ENCODE data around the gene TMEM234. TPM values are rescaled to one million over a fixed set of nuclear protein-coding genes. Genes with fewer than 3 reads are reported as not detected.

The TMEM234 gene
- total and polyA plus RNA-seq, 2 of the 8 experiments (the other 6 are each of a cell fraction or from before 2014, with no cell fraction given): 8.7 to 8.9 TPM

GRCh38 chr1:32265846-32266245 is 43.7 kb upstream of the TMEM234 start (continued):
- TF ChIP-seq, protein P1, sequence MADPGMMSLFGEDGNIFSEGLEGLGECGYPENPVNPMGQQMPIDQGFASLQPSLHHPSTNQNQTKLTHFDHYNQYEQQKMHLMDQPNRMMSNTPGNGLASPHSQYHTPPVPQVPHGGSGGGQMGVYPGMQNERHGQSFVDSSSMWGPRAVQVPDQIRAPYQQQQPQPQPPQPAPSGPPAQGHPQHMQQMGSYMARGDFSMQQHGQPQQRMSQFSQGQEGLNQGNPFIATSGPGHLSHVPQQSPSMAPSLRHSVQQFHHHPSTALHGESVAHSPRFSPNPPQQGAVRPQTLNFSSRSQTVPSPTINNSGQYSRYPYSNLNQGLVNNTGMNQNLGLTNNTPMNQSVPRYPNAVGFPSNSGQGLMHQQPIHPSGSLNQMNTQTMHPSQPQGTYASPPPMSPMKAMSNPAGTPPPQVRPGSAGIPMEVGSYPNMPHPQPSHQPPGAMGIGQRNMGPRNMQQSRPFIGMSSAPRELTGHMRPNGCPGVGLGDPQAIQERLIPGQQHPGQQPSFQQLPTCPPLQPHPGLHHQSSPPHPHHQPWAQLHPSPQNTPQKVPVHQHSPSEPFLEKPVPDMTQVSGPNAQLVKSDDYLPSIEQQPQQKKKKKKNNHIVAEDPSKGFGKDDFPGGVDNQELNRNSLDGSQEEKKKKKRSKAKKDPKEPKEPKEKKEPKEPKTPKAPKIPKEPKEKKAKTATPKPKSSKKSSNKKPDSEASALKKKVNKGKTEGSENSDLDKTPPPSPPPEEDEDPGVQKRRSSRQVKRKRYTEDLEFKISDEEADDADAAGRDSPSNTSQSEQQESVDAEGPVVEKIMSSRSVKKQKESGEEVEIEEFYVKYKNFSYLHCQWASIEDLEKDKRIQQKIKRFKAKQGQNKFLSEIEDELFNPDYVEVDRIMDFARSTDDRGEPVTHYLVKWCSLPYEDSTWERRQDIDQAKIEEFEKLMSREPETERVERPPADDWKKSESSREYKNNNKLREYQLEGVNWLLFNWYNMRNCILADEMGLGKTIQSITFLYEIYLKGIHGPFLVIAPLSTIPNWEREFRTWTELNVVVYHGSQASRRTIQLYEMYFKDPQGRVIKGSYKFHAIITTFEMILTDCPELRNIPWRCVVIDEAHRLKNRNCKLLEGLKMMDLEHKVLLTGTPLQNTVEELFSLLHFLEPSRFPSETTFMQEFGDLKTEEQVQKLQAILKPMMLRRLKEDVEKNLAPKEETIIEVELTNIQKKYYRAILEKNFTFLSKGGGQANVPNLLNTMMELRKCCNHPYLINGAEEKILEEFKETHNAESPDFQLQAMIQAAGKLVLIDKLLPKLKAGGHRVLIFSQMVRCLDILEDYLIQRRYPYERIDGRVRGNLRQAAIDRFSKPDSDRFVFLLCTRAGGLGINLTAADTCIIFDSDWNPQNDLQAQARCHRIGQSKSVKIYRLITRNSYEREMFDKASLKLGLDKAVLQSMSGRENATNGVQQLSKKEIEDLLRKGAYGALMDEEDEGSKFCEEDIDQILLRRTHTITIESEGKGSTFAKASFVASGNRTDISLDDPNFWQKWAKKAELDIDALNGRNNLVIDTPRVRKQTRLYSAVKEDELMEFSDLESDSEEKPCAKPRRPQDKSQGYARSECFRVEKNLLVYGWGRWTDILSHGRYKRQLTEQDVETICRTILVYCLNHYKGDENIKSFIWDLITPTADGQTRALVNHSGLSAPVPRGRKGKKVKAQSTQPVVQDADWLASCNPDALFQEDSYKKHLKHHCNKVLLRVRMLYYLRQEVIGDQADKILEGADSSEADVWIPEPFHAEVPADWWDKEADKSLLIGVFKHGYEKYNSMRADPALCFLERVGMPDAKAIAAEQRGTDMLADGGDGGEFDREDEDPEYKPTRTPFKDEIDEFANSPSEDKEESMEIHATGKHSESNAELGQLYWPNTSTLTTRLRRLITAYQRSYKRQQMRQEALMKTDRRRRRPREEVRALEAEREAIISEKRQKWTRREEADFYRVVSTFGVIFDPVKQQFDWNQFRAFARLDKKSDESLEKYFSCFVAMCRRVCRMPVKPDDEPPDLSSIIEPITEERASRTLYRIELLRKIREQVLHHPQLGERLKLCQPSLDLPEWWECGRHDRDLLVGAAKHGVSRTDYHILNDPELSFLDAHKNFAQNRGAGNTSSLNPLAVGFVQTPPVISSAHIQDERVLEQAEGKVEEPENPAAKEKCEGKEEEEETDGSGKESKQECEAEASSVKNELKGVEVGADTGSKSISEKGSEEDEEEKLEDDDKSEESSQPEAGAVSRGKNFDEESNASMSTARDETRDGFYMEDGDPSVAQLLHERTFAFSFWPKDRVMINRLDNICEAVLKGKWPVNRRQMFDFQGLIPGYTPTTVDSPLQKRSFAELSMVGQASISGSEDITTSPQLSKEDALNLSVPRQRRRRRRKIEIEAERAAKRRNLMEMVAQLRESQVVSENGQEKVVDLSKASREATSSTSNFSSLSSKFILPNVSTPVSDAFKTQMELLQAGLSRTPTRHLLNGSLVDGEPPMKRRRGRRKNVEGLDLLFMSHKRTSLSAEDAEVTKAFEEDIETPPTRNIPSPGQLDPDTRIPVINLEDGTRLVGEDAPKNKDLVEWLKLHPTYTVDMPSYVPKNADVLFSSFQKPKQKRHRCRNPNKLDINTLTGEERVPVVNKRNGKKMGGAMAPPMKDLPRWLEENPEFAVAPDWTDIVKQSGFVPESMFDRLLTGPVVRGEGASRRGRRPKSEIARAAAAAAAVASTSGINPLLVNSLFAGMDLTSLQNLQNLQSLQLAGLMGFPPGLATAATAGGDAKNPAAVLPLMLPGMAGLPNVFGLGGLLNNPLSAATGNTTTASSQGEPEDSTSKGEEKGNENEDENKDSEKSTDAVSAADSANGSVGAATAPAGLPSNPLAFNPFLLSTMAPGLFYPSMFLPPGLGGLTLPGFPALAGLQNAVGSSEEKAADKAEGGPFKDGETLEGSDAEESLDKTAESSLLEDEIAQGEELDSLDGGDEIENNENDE (IDR thresholded peaks at IDR 0.05; ENCODE audit: insufficient replicate concordance, low read length): no peak
- no peak for TF ChIP-seq SUZ12 (IDR thresholded peaks at IDR 0.05; ENCODE audit: low read length)
- TF ChIP-seq CHD1 (IDR thresholded peaks at IDR 0.05; ENCODE audit: low read depth, low read length): no peak
- no peak for TF ChIP-seq JUN (IDR thresholded peaks at IDR 0.05; ENCODE audit: low read depth, low read length)
- TF ChIP-seq, protein P2, sequence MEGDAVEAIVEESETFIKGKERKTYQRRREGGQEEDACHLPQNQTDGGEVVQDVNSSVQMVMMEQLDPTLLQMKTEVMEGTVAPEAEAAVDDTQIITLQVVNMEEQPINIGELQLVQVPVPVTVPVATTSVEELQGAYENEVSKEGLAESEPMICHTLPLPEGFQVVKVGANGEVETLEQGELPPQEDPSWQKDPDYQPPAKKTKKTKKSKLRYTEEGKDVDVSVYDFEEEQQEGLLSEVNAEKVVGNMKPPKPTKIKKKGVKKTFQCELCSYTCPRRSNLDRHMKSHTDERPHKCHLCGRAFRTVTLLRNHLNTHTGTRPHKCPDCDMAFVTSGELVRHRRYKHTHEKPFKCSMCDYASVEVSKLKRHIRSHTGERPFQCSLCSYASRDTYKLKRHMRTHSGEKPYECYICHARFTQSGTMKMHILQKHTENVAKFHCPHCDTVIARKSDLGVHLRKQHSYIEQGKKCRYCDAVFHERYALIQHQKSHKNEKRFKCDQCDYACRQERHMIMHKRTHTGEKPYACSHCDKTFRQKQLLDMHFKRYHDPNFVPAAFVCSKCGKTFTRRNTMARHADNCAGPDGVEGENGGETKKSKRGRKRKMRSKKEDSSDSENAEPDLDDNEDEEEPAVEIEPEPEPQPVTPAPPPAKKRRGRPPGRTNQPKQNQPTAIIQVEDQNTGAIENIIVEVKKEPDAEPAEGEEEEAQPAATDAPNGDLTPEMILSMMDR (IDR thresholded peaks at IDR 0.05; ENCODE audit: control extremely low read depth in 1 of 3, insufficient read depth in 1 of 3, low read depth in 1 of 3, low read length in 3 of 3): no peak
- no peak for TF ChIP-seq RBBP5 (IDR thresholded peaks at IDR 0.05; ENCODE audit: borderline replicate concordance, low read depth, low read length)
- TF ChIP-seq MAFK (IDR thresholded peaks at IDR 0.05; ENCODE audit: low read depth, low read length): no peak
- TF ChIP-seq SRF (IDR thresholded peaks at IDR 0.05; ENCODE audit: low read depth, low read length): no peak

Data from H1 (cell line).